Left ventricle myocardium inferior (tissue), 1 donor: ENCODE results near the gene ISLR. TPM values are rescaled to one million over a fixed set of nuclear protein-coding genes. Genes with fewer than 3 reads are reported as not detected.

Experiments used
- DNase-seq: peaks from one replicate; pipeline ENCODE4 v3.0.0-alpha.2; 2020
- H3K27ac ChIP-seq: fragments of 200-600 bp; replicated peaks from 2 replicates; pipeline ENCODE4 v1.8.0; 2021
- H3K27me3 ChIP-seq: fragments of 200-600 bp; 2 replicates; pipeline ENCODE4 v1.8.0; 2021; ENCODE audit warnings: low read depth
- H3K36me3 ChIP-seq: fragments of 200-600 bp; 2 replicates; pipeline ENCODE4 v1.8.0; 2021
- H3K4me1 ChIP-seq: fragments of 200-600 bp; 2 replicates; pipeline ENCODE4 v1.8.0; 2021
- H3K4me3 ChIP-seq: fragments of 200-600 bp; 2 replicates; pipeline ENCODE4 v1.8.0; 2021; ENCODE audit warnings: mild to moderate bottlenecking, moderate library complexity
- H3K9me3 ChIP-seq: fragments of 200-600 bp; replicated peaks from 2 replicates; pipeline ENCODE4 v1.8.0; 2021
- intact Hi-C: fragments of 100-400 bp; cut with micrococcal nuclease; formaldehyde crosslinking; loops from one replicate; pipeline ENCODE4 v1.11.0; 2022
- total RNA-seq: library from RNA; stranded (reverse); fragmentation: NEBNext Ultra II Directional; extraction: Animal tissue kit (Norgen Biotek cat#: 25700); gene quantifications from one replicate; pipeline ENCODE4 v1.2.1, GENCODE V29; 2021
- TF ChIP-seq, protein P1 (sequence below): fragments of 200-600 bp; IDR thresholded peaks from 2 replicates; pipeline ENCODE4 v1.8.0; 2021; ENCODE audit warnings: antibody characterized with exemption, mild to moderate bottlenecking, borderline replicate concordance
- donor health status: DM: no; HTN: yes; CAD: no; lungs with severe emphysema.

Gene ISLR
- total RNA-seq, 1 donor from 2014 or later: 12.7 TPM

DNA sequence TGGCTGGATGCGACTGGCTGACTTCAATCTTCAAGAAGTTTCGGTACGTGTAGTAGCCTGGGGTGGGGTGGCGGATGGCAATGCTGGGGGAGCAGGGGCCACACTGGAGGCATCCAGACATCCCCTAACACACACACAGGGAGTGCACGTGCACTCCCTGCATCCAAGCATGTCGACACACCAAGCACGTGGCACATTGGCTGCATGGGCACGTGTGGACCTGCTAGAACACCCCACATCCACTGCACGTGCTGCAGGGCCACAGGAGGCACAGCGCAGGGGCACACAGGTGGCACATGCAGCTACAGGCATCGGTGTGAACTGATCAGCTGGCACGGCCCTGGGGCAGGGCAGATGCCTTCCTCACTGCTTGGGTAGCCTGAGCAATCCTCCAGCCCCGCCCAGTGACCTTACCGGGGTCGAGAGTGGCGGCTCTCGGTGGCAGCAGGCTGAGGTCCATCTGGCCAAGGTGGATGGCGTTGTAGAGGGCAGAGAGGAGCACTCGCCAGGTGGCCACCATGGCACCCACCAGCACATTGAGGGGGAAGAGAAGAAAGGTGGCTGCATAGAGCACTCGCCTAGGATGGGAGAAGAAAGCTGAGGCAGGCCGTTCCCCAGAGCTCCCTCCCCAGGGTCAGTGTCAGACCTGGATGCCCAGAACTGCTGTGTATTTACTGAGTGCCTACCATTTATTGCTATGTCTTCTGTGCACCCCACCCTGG lies 7.5 kb downstream of the ISLR start:
- intact Hi-C loops: no loop called here
- peaks cover 43% of the 10 kb centered on the region for H3K4me1 ChIP-seq
- TF ChIP-seq, protein P1, sequence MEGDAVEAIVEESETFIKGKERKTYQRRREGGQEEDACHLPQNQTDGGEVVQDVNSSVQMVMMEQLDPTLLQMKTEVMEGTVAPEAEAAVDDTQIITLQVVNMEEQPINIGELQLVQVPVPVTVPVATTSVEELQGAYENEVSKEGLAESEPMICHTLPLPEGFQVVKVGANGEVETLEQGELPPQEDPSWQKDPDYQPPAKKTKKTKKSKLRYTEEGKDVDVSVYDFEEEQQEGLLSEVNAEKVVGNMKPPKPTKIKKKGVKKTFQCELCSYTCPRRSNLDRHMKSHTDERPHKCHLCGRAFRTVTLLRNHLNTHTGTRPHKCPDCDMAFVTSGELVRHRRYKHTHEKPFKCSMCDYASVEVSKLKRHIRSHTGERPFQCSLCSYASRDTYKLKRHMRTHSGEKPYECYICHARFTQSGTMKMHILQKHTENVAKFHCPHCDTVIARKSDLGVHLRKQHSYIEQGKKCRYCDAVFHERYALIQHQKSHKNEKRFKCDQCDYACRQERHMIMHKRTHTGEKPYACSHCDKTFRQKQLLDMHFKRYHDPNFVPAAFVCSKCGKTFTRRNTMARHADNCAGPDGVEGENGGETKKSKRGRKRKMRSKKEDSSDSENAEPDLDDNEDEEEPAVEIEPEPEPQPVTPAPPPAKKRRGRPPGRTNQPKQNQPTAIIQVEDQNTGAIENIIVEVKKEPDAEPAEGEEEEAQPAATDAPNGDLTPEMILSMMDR: no peak
- no peaks in the 10 kb centered on the region for H3K9me3 ChIP-seq
- no peaks in the 10 kb centered on the region for H3K36me3 ChIP-seq
- no peak overlapping the region for H3K4me3 ChIP-seq
- H3K27me3 ChIP-seq: no peaks in the 10 kb centered on the region
- H3K27ac ChIP-seq: peak overlapping the region; percentile 83
- no peak for DNase-seq

DNA sequence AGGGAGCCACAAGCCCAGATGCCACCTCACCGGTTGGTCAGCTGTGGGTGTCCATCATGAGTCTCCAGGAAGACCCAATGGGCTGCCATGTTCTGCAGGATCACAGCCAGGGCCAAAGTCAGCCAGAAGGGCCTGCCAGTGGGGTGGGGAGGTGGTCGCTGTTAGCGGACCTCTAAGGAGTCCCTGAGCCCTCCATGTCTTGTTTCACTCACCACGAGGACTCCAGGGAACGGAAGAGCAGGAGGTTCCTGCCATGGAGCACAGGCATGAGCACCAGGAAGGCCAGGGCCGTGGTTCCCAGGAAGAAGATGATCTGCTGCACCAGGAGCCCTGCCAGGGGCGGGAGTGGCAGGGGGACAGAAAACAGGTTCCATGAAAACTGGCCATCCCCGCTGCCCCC lies 8.6 kb downstream of the ISLR start:
- Histone ChIP-seq H3K36me3 (no peaks in the 10 kb centered on the region), H3K27me3 (no peaks in the 10 kb centered on the region), H3K27ac (no peak overlapping the region), H3K4me1 (peaks cover 36% of the 10 kb centered on the region), H3K4me3 (no peak overlapping the region), H3K9me3 (no peaks in the 10 kb centered on the region)
- intact Hi-C loops: no loop called here
- TF ChIP-seq, protein P1: no peak
- no peak for DNase-seq

DNA sequence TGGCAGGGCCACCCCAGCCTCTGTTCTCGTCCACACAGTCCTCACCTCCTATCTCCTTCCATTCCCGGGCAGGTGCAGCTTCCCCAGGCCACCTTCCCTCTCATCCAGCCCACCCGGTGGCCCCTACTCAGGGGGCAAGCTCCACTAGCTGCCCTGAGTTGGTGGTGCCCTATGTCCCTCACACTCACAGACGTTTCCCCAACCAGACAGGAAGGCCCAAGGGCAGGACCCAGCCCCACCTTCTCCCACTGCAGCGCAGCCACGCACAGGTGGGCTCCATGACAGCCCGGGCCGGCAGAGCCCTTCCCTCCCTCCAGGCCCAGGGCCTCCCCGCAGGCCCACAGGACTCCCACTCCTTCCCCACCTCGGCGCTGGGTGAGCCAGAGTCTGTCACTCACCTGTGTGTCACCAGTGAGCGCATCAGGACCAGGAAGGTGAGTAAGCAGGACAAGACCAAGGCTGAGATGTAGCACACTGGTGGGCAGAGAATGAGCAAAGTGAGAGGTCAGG lies 11.1 kb downstream of the ISLR start:
- H3K27ac ChIP-seq: no peak overlapping the region
- no peaks in the 10 kb centered on the region for H3K27me3 ChIP-seq
- intact Hi-C loops: no loop called here
- H3K4me3 ChIP-seq: no peak overlapping the region
- DNase-seq: peak; percentile 10
- H3K9me3 ChIP-seq: no peaks in the 10 kb centered on the region
- H3K4me1 ChIP-seq: peaks cover 15% of the 10 kb centered on the region
- no peaks in the 10 kb centered on the region for H3K36me3 ChIP-seq
- TF ChIP-seq, protein P1: no peak

DNA sequence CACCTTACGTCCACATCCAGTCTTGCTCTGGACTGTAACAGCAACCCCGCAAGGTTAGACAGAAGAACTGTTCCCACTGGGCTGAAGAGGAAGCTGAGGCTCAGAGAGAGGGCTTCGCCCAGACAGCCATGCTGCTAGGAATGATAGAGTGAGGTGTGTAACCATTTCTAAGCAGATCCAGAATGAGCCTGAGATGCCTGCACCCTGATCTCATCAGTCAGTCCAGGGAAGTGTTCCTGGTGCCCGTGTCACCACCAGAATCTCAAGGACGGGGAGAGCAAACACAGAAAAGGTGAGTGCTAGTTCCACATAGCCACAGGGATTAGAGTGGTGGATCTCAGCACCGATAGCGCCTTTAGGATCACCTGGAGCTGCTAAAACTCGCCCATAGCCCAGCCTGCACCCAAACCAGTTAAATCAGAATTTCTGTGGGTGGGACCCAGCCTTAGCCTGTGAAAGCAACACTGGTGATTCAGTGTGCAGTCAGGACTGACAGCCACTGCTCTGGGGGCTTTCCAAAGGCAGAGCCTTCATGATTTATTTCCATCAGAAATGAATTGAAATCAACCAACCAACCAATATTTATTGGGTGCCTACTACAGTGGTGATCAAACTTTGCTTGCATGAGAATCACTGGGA lies 12.3 kb downstream of the ISLR start:
- peak; percentile 4 for DNase-seq
- H3K36me3 ChIP-seq: no peaks in the 10 kb centered on the region
- TF ChIP-seq, protein P1: no peak
- H3K4me3 ChIP-seq: no peak overlapping the region
- intact Hi-C loops: no loop called here
- H3K4me1 ChIP-seq: peaks cover 3% of the 10 kb centered on the region
- no peaks in the 10 kb centered on the region for H3K9me3 ChIP-seq
- H3K27me3 ChIP-seq: no peaks in the 10 kb centered on the region
- no peak overlapping the region for H3K27ac ChIP-seq

DNA sequence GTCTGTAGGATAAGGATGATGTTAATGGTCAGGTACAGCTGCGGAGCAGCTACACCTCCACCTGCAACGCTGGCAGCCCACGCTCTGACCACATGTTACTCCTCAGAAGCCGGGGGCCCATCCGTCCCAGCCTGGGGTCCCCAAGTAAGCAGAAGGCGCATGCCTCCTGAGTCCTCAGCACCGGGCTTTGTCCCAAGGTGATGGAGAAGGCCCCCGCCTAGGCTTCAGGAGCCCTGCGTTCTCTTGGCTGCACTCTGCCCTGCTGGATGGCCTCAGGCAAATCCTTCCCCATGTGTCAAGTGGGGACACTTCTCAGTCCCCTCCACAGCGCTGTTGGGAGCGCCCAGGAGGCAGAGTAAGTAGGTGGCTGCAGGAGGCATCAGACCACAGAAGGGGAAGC lies 14.7 kb downstream of the ISLR start:
- no peaks in the 10 kb centered on the region for H3K27me3 ChIP-seq
- intact Hi-C loops: no loop called here
- no peaks in the 10 kb centered on the region for H3K9me3 ChIP-seq
- peaks cover 11% of the 10 kb centered on the region for H3K4me1 ChIP-seq
- H3K36me3 ChIP-seq: no peaks in the 10 kb centered on the region
- DNase-seq: no peak
- no peak overlapping the region for H3K27ac ChIP-seq
- H3K4me3 ChIP-seq: no peak overlapping the region
- TF ChIP-seq, protein P1: no peak
